HAP-1 (cell line): Measurements from ENCODE around the gene CCDC69.
"Not testable (repeated sequence)": the region's sequence is repeated elsewhere in the genome, so short reads cannot be mapped to it uniquely, and the experiment has no call there.

Source experiments
- DNase-seq, 2 experiments: peaks; one replicate each; pipeline ENCODE4 v3.0.0-alpha.2; 2016 to 2020; ENCODE audit warnings: low spot score in 2 of 2
- H3K27me3 ChIP-seq: fragments of 250-450 bp; sonication (Bioruptor Pico); 2 replicates; pipeline ENCODE4 v1.5.1; 2020; ENCODE audit warnings: low read depth, mild to moderate bottlenecking, moderate library complexity
- H3K36me3 ChIP-seq: fragments of 250-450 bp; sonication (Bioruptor Pico); replicated peaks from 2 replicates; pipeline ENCODE4 v1.5.1; 2020; ENCODE audit warnings: mild to moderate bottlenecking
- H3K4me1 ChIP-seq: fragments of 250-450 bp; sonication (Bioruptor Pico); 2 replicates; pipeline ENCODE4 v1.5.1; 2020; ENCODE audit warnings: mild to moderate bottlenecking
- H3K4me3 ChIP-seq: fragments of 250-450 bp; sonication (Bioruptor Pico); 2 replicates; pipeline ENCODE4 v1.5.1; 2020; ENCODE audit warnings: mild to moderate bottlenecking, moderate library complexity
- H3K9me3 ChIP-seq: fragments of 250-450 bp; sonication (Bioruptor Pico); 2 replicates; pipeline ENCODE4 v1.5.1; 2020; ENCODE audit warnings: mild to moderate bottlenecking, moderate library complexity
- in situ Hi-C: fragments of 300-500 bp; cut with MboI; formaldehyde crosslinking; loops from 3 replicates; pipeline ENCODE4 v1.14.3; 2020; ENCODE audit warnings: low sequenced_read_pairs, inconsistent platforms, mixed read lengths

Gene CCDC69

DNA sequence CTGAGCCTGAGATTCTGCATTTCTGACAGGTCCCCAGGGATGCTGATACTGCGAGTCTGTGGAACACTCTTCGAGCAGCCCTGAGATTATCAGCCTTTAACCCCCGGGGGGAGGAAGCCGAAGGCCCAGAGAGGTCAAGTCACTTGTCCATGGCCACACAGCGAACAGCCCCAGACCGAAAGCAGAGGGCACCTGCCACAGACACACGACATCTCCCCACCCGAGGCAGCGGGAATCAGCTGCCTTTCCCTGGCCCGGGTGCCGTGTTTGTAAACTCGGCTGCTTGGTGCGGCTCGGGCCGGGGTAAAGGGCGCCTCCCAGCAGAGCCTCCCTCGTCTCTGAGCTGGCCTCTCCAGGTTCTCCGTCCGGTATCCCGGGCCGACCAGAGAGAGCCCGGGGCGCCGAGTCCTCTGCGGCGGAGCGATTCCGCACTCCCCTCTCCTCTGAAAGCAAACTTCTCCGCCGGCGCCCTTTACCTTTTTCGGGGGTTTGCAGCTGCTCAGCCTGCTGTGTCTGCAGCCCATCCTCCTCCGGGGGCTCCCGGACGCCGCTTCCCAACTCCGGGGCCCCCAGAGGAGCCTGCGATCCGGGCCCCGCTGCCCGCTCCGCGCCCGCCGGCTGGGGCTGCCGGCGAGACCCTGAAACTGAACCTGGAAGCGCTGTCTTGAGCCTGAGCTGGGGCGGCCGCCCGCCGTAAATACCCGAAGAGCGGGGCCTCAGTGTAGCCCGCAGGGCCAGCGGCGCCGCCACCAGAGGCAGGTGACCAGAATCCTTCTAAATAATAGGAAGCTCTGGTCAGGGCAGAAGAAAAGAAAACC lies at the start of gene CCDC69:
Gene CCDC69 (minus strand): TSS at position 646 of the 818 bp plus-strand sequence. CDS start 122 bp downstream, at position 524.
- H3K4me1 ChIP-seq = peaks cover 11% of the 10 kb centered on the region
- DNase-seq = peak; percentile 64 to 84
- in situ Hi-C loops = no loop called here

DNA sequence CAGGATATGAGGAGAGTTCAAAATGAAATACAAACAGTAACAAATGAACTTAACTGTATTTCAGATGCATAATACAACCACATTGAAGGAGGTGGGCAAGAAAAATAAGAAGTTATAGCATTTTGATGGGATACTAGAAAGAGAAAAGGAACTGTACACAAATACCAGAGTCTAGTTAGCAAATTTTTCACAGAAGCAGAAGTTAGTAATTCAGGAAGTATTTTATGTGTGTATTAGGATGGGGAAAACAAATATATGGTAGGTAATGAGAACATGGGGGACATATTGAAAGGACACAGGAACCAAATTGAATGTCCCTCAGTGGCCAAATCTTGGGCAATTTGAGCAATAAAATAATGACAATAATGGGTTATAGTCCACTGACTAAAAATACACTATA lies 47.4 kb upstream of the CCDC69 start:
- Histone ChIP-seq H3K4me3 (no peak overlapping the region), H3K36me3 (no peaks in the 10 kb centered on the region), H3K27me3 (no peaks in the 10 kb centered on the region), H3K4me1 (no peaks in the 10 kb centered on the region), H3K9me3 (no peaks in the 10 kb centered on the region)
- no peak for DNase-seq
- in situ Hi-C loops = no loop called here

More for the DNA sequence above, at the start of gene CCDC69:
- no peaks in the 10 kb centered on the region for H3K27me3 ChIP-seq
- H3K9me3 ChIP-seq = no peaks in the 10 kb centered on the region
- peak within 1 kb of the TSS; percentile 67 for H3K4me3 ChIP-seq
- no peaks in the 10 kb centered on the region for H3K36me3 ChIP-seq

- DNase-seq = no peak
- H3K4me3 ChIP-seq = no peak overlapping the region
- no peaks in the 10 kb centered on the region for H3K4me1 ChIP-seq
- no peaks in the 10 kb centered on the region for H3K27me3 ChIP-seq
- H3K36me3 ChIP-seq = no peaks in the 10 kb centered on the region
- H3K9me3 ChIP-seq = no peaks in the 10 kb centered on the region
- in situ Hi-C loops = no loop called here
Measured at GRCh38 chr5:151270599-151270998, 46.7 kb upstream of the CCDC69 start.

DNA sequence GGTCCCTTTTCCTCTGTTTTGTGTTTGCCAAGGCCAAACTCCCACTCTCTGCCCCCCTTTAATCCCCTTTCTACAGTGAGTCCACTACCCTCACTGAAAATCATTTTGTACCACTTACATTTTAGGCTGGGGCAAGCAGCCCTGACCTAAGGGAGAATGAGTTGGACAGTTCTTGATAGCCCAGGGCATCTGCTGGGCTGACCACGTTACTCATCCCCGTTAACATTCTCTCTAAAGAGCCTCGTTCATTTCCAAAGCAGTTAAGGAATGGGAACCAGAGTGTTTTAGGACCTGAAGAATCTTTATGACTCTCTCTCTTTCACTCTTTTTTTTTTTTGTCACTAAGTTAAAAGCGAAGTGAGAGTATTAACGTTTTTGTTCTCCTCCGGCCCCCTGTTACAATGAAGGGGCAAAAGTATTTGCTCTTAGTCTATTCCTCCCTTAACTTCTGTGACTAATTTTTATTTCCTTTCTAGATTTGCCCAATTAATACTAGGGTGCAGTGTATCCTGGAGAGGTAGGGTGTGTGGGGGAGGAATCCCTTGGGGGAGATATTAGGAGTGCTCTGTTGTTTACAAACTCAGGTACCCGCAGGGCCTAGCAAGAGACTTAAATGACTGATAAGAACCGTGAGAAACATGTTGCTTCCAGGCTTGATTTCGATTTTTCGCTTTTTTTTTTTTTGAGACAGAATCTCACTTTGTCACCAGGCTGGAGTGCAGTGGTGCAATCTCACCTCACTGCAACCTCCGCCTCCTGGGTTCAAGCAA lies 43.8 kb upstream of the CCDC69 start:
- no peaks in the 10 kb centered on the region for H3K27me3 ChIP-seq
- in situ Hi-C loops = no loop called here
- H3K4me3 ChIP-seq = no peak overlapping the region
- no peaks in the 10 kb centered on the region for H3K4me1 ChIP-seq
- H3K36me3 ChIP-seq = no peaks in the 10 kb centered on the region
- DNase-seq = no peak
- no peaks in the 10 kb centered on the region for H3K9me3 ChIP-seq

GRCh38 chr5:151264113-151264512 lies 40.2 kb upstream of the CCDC69 start:
- Histone ChIP-seq H3K36me3 (0 out of 2 replicates have a peak, but pooled peaks cover 3% of the 10 kb centered on the region), H3K27me3 (no peaks in the 10 kb centered on the region), H3K4me1 (no peaks in the 10 kb centered on the region), H3K9me3 (no peaks in the 10 kb centered on the region), H3K4me3 (no peak overlapping the region)
- DNase-seq = no peak
- in situ Hi-C loops = no loop called here

DNA sequence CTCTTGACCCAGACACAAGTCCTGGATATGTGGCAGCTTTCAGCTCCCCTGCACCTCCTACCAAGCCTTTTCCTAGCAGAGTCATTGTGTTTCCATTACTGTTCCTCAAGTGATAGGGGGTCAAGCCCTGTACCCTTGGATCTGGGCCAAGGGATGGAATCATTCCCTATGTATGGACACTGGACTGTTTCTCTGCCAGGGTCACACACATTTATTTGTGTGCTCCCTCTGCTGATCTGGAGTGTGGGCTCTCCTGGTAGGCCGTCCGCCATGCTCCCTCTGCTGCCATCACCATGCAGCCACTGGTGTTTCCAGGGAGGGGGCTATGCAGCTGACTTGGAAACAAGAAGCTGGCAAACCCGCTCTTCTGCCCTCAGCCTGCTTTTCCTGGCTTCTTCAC lies 38.6 kb upstream of the CCDC69 start:
- Histone ChIP-seq H3K9me3 (no peaks in the 10 kb centered on the region), H3K36me3 (0 out of 2 replicates have a peak, but pooled peaks cover 3% of the 10 kb centered on the region), H3K27me3 (no peaks in the 10 kb centered on the region), H3K4me1 (no peaks in the 10 kb centered on the region), H3K4me3 (no peak overlapping the region)
- in situ Hi-C loops = no loop called here
- no peak for DNase-seq

GRCh38 chr5:151259931-151260330 lies 36.0 kb upstream of the CCDC69 start:
- H3K36me3 ChIP-seq = 0 out of 2 replicates have a peak, but pooled peaks cover 3% of the 10 kb centered on the region
- no peaks in the 10 kb centered on the region for H3K27me3 ChIP-seq
- no peaks in the 10 kb centered on the region for H3K9me3 ChIP-seq
- in situ Hi-C loops = no loop called here
- DNase-seq = no peak
- no peak overlapping the region for H3K4me3 ChIP-seq
- no peaks in the 10 kb centered on the region for H3K4me1 ChIP-seq

DNA sequence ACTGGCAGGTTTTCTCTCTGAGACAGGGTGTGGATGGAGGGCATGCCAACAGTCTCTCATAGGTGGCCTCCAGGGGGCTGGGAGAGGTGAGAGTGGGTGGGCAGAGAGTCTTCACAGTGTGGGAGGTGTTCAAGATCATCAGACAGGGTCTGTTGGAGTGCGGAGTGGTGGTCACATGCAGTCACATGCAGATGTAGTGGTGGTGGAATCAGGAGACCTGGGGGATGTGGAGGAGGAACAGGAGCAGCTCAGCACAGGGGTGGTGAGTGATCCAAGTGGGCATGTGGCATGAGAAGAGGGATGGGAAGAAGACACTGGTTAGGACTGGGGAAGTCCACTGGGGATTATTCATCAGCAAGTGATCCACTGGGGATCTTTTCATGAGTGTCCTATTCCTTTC lies 34.9 kb upstream of the CCDC69 start:
- Histone ChIP-seq H3K4me3 (no peak overlapping the region), H3K27me3 (no peaks in the 10 kb centered on the region), H3K36me3 (0 out of 2 replicates have a peak, but pooled peaks cover 3% of the 10 kb centered on the region), H3K4me1 (peaks cover 2% of the 10 kb centered on the region), H3K9me3 (no peaks in the 10 kb centered on the region)
- in situ Hi-C loops = no loop called here
- no peak for DNase-seq

DNA sequence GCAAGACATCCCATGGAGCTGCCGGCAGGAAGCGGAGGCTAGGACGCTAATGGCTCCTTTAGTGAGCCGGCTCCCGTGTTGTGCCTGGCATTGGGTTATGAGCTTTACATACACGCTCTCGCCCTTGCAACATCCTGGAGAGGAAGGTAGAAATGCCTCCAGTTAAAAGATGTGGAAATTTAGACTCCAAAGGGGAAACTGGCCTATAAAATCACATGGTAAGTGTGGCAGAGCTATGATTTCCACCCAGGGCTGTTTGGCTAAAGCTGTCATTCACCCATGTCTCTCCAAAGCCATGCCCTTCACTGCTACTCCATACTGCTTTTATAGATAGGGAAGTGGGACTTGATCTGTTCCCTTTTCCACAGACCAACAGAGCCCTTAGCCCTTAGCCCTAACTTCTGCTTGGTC lies 34.3 kb upstream of the CCDC69 start:
- no peaks in the 10 kb centered on the region for H3K27me3 ChIP-seq
- in situ Hi-C loops = no loop called here
- no peak for DNase-seq
- H3K9me3 ChIP-seq = no peaks in the 10 kb centered on the region
- no peak overlapping the region for H3K4me3 ChIP-seq
- peaks cover 7% of the 10 kb centered on the region for H3K4me1 ChIP-seq
- 0 out of 2 replicates have a peak, but pooled peaks cover 3% of the 10 kb centered on the region for H3K36me3 ChIP-seq

DNA sequence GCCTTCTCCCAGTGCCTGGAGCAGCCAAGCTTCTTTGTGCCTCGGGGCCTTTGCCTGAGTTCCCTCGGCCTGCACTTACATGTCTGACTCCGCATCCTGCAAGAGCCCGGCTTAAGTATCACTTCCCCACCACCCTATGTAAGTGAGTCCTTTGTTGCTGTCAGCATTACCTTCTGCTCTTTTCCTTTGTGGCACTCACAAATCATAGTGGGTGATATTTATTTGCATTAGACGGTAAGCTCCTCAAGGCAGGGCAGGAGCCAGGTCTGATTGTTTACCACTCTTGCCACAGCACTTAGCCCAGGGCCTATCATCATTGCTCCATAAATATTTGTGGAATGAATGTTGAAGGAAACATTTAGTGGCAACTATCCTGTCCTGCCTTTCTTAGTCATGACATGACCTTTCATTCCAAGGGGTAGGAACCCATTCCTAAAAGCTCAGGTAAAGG lies 33.9 kb upstream of the CCDC69 start:
- Histone ChIP-seq H3K4me3 (no peak overlapping the region), H3K27me3 (no peaks in the 10 kb centered on the region), H3K9me3 (no peaks in the 10 kb centered on the region), H3K36me3 (0 out of 2 replicates have a peak, but pooled peaks cover 3% of the 10 kb centered on the region), H3K4me1 (peaks cover 7% of the 10 kb centered on the region)
- in situ Hi-C loops = no loop called here
- no peak for DNase-seq

GRCh38 chr5:151255621-151256286 lies 31.9 kb upstream of the CCDC69 start:
- H3K4me3 ChIP-seq = no peak overlapping the region
- H3K36me3 ChIP-seq = no peaks in the 10 kb centered on the region
- in situ Hi-C loops = no loop called here
- no peaks in the 10 kb centered on the region for H3K27me3 ChIP-seq
- H3K9me3 ChIP-seq = no peaks in the 10 kb centered on the region
- DNase-seq = no peak
- peaks cover 10% of the 10 kb centered on the region for H3K4me1 ChIP-seq

DNA sequence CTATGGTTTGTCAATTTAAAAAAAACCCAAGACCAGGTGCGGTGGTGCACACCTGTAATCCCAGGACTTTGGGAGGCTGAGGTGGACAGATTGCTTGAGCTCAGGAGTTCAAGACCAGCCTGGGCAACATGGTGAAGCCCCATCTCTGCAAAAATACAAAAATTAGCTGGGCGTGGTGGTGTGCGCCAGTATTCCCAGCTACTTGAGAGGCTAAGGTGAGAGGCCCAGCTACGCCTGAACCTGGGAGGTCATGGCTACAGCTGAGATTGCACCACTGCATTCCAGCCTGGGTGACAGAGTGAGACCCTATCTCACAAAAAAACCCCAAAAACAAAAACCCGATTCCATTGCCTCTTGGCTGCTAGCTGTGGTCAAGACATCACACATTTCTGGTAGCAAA lies 31.1 kb upstream of the CCDC69 start:
- H3K4me3 ChIP-seq, H3K27me3 ChIP-seq, DNase-seq, in situ Hi-C loops, H3K36me3 ChIP-seq, H3K9me3 ChIP-seq: not testable (repeated sequence)
- H3K4me1 ChIP-seq = peaks cover 10% of the 10 kb centered on the region

GRCh38 chr5:151254556-151254955 lies 30.7 kb upstream of the CCDC69 start:
- Histone ChIP-seq H3K36me3 (no peaks in the 10 kb centered on the region), H3K4me1 (peaks cover 10% of the 10 kb centered on the region), H3K27me3 (no peaks in the 10 kb centered on the region), H3K4me3 (no peak overlapping the region), H3K9me3 (no peaks in the 10 kb centered on the region)
- in situ Hi-C loops = no loop called here
- no peak for DNase-seq

DNA sequence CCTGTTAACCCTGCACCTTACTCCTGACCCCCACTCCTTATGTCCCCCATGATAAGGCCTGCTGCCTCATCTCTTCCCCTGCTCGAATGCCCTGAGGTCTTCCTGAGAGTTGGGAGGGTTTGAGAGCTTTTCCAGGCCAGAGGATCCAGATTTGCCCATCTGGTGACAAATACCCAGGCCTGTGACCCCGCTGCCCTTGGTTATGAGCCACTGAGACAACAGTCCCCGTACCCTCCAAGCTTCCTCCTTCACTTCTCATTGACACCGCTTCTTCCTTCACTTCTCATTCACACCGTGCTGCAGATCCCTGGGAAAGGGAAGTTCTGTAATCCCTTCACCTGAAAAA lies 29.7 kb upstream of the CCDC69 start:
- Histone ChIP-seq H3K9me3 (no peaks in the 10 kb centered on the region), H3K27me3 (no peaks in the 10 kb centered on the region), H3K4me3 (peak overlapping the region; percentile 59), H3K36me3 (no peaks in the 10 kb centered on the region), H3K4me1 (peaks cover 10% of the 10 kb centered on the region)
- DNase-seq = no peak
- in situ Hi-C loops = no loop called here
